Effector memory CD4-positive, alpha-beta T cell (primary cell): Measurements from ENCODE around the gene PAM.

Experiments
- DNase-seq, 3 donors: peaks; one replicate each; pipeline ENCODE4 v3.0.0-alpha.2; 2020
- H3K27ac ChIP-seq: 2 replicates; pipeline ENCODE4 v1.7.0; 2013; ENCODE audit warnings: mild to moderate bottlenecking, low read length, moderate library complexity; ENCODE audit not compliant: insufficient read depth, poor library complexity, severe bottlenecking
- H3K27me3 ChIP-seq: replicated peaks from 2 replicates; pipeline ENCODE4 v1.7.0; 2013; ENCODE audit warnings: mild to moderate bottlenecking, low read length; ENCODE audit not compliant: insufficient read depth, control insufficient read depth, poor library complexity, severe bottlenecking
- H3K36me3 ChIP-seq: 2 replicates; pipeline ENCODE4 v1.7.0; 2013; ENCODE audit warnings: mild to moderate bottlenecking, low read length, moderate library complexity; ENCODE audit not compliant: control insufficient read depth, insufficient read depth
- H3K4me1 ChIP-seq: 2 replicates; pipeline ENCODE4 v1.7.0; 2013; ENCODE audit warnings: low read length, mild to moderate bottlenecking; ENCODE audit not compliant: control insufficient read depth, insufficient read depth, poor library complexity, severe bottlenecking
- H3K4me3 ChIP-seq: 2 replicates; pipeline ENCODE4 v1.7.0; 2013; ENCODE audit warnings: low read length, low read depth, mild to moderate bottlenecking; ENCODE audit not compliant: insufficient read depth, poor library complexity, severe bottlenecking
- H3K9me3 ChIP-seq: 2 replicates; pipeline ENCODE4 v1.7.0; 2013; ENCODE audit warnings: mild to moderate bottlenecking, low read length, moderate library complexity; ENCODE audit not compliant: control insufficient read depth

Gene PAM

DNA sequence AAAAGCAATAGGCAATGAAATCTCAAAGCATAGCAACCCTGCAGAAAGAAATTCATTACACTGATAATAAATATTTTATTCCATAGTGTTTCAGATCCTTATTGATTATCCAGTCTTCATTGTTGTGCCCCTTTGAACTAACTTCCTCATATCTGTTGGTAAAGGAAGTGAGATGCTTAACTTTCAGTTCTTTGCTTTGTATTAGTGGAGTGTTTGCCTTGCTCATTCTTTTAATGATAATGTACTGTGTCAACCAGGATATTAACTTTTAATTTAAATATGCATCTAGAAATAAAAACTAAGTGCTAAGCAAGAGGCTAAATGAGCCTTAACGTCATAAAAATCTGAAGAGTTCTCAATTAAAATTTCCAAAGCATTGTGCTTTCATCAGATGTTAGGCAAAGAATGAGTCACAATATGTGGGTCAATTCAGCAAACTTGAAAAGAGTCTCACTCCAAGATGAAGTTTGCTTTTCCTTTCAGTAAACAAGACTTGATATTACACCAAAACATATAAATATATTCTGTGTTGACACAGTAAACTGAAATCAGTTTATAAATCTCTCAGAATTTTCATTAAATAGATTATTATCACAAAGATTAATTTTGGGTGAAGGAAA is 258.9 kb downstream of the PAM start:
- DNase-seq = no peak
- no peak overlapping the region for H3K27ac ChIP-seq
- no peak overlapping the region for H3K4me3 ChIP-seq
- no peaks in the 10 kb centered on the region for H3K27me3 ChIP-seq
- no peaks in the 10 kb centered on the region for H3K9me3 ChIP-seq
- no peaks in the 10 kb centered on the region for H3K4me1 ChIP-seq
- H3K36me3 ChIP-seq = no peaks in the 10 kb centered on the region

DNA sequence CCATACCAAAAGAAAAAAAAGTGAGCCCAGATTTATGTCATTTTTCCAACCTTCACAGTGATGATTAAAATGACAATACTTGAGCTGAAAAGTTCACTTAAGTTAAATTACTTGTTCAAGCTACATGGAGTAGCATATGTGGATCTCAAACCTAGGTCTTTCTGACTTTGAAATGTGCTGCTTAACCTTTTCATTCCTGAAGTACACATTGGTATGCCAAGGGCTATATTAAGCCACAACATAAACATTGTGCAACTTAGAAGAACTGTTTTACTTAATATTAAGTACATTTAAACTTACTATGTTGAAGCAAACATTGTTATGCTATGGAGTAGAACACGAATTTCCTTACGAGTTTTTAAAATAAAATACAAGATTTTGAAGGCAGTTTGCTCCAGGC is 259.9 kb downstream of the PAM start:
- no peaks in the 10 kb centered on the region for H3K9me3 ChIP-seq
- H3K4me1 ChIP-seq = no peaks in the 10 kb centered on the region
- no peak for DNase-seq
- H3K27me3 ChIP-seq = no peaks in the 10 kb centered on the region
- H3K4me3 ChIP-seq = no peak overlapping the region
- H3K27ac ChIP-seq = no peak overlapping the region
- no peaks in the 10 kb centered on the region for H3K36me3 ChIP-seq

DNA sequence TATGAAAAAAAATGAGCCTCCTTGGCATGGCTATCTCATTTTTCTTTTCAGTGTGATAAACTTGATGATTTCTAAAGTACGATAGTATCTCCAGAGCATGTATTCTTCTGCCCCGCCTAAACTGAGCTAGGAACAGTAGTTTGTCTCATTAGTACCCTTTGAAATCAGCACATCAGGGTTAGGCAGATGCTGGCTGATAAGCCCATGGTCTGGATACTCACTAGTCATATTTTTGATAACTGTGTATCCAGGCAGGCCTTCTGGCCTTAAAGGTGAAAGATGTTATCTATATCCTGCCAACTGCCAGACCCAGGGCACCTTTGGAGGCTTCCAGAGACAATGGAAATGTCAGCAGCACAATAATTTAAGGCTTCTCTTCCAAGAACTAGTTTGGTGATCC is 261.1 kb downstream of the PAM start:
- no peaks in the 10 kb centered on the region for H3K36me3 ChIP-seq

DNA sequence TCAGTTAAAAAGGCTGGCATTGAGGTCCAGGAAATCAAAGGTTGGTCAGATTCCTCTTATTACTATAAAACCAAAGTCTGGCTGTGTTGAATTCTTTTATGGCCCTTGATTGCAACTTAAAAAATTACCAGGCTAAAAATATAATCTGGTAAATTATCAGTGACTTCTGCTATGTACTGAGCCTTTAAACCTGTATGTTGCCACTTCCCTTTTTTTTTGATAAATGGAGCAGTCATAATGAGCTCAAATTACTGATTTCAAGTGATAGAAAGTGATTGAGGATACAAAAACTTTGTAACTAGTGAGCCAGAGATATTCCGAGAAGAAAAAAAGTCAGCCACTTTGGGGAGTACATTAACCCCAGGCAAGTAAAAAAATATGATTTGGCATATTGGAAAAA is 264.7 kb downstream of the PAM start:
- H3K4me1 ChIP-seq = no peaks in the 10 kb centered on the region
- DNase-seq = no peak
- H3K36me3 ChIP-seq = no peaks in the 10 kb centered on the region
- no peaks in the 10 kb centered on the region for H3K9me3 ChIP-seq
- H3K27ac ChIP-seq = no peak overlapping the region
- no peaks in the 10 kb centered on the region for H3K27me3 ChIP-seq
- no peak overlapping the region for H3K4me3 ChIP-seq

More for the DNA sequence above, 261.1 kb downstream of the PAM start:
- H3K4me3 ChIP-seq = no peak overlapping the region
- no peaks in the 10 kb centered on the region for H3K4me1 ChIP-seq
- H3K27ac ChIP-seq = no peak overlapping the region
- DNase-seq = no peak
- H3K27me3 ChIP-seq = no peaks in the 10 kb centered on the region
- no peaks in the 10 kb centered on the region for H3K9me3 ChIP-seq

DNA sequence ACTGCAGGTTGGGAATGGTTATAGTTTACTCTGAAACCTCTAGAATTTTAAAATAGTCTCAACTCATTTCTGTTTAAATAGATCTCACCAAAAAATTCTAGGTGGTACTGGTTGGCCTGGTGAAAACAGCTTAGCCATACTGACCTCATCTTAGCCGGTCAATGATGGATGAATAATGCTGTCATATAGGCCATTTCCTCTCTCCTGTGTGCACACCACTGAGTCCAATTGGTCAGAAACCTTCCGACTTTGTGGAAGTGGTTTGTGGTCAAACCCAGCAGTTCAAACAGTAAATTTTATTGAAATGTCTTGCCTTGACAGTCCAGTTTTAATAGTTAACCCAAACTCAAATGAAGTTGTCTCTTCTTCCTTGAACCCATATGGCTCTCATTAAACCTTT is 266.2 kb downstream of the PAM start:
- DNase-seq = no peak
- Histone ChIP-seq H3K36me3 (no peaks in the 10 kb centered on the region), H3K9me3 (no peaks in the 10 kb centered on the region), H3K4me1 (no peaks in the 10 kb centered on the region), H3K27me3 (no peaks in the 10 kb centered on the region), H3K27ac (no peak overlapping the region), H3K4me3 (no peak overlapping the region)

- Histone ChIP-seq H3K27ac (no peak overlapping the region), H3K4me3 (no peak overlapping the region), H3K27me3 (no peaks in the 10 kb centered on the region), H3K9me3 (no peaks in the 10 kb centered on the region), H3K36me3 (no peaks in the 10 kb centered on the region), H3K4me1 (no peaks in the 10 kb centered on the region)
- DNase-seq = no peak
Observed at GRCh38 chr5:103027267-103027666, 272.2 kb downstream of the PAM start.

DNA sequence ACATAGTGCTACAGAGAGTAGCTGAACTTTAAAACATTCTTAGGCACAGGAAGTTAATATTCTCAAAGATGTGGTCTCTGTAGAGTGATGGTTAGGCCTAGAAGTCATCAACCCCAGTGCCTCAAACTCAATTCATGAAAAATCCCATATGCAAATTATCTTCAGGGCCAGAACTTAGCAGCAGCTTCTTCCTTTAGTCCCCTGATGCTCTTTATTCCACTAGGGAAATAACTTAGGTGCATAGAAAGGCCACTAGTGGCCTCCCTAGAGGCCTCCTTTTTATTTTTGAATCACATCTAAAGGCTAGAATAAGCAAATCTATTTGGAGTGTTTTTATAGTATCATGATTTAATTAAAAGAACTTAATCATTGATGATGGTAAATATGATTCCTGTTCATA is 276.5 kb downstream of the PAM start:
- no peaks in the 10 kb centered on the region for H3K27me3 ChIP-seq
- H3K27ac ChIP-seq = no peak overlapping the region
- H3K36me3 ChIP-seq = no peaks in the 10 kb centered on the region
- no peaks in the 10 kb centered on the region for H3K9me3 ChIP-seq
- H3K4me3 ChIP-seq = no peak overlapping the region
- no peak for DNase-seq
- no peaks in the 10 kb centered on the region for H3K4me1 ChIP-seq

DNA sequence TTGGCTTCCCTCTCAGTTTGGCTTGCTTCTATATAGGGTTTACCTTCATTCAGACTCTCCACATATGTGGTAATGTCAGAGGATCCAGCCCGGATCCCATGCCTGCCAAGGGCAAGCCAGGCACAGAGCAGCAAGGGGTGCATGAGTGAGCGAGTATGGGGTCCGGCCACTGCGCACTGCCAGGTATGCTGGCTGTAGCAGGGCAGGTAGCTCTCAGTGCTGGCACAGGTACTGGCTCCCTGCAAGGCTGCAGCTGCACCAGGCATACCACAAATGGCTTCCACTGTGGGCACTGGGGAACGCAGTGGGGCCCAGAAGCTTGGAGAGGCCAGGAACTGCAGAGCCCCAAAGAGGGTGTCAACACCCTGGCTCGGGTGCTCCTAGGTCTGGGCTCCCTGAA is 278.6 kb downstream of the PAM start:
- Histone ChIP-seq H3K27ac (no peak overlapping the region), H3K9me3 (no peaks in the 10 kb centered on the region), H3K4me3 (no peak overlapping the region), H3K27me3 (no peaks in the 10 kb centered on the region), H3K4me1 (no peaks in the 10 kb centered on the region), H3K36me3 (no peaks in the 10 kb centered on the region)
- no peak for DNase-seq

DNA sequence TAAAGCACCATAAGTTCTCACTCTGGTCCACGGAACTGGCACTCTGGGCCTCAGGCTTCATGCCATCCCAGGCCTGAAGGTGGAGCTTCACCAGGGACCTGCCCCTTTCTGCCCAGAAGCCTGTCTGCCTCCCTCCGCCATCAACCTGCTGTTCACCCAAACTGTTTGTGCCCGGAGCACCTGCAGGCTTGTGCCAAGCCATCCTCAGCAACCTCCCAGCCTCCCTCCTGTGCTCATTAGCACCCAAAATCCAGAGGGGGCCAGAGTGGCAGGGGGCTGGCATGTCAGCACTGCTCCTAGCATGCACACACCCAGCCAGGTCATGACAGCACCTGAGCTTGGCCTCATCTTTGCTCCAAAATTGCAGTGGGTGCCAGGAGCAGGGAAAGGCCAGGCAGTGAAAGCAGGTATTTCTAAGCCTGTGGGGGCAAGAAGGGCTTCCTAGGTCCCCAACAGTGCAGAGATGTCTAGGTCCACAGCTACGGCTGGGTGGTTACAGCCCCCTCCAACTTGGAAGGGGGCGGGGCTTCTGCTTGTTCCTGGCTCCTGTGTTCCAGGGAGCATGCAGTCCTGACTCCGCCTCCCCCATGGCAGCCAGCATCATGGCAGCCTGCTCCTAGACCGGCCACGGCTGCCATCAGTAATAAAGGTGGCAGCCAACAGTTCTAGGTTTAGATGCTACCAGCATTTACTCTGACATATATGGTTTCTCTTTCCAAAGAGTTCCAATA is 279.7 kb downstream of the PAM start:
- H3K27me3 ChIP-seq = no peaks in the 10 kb centered on the region
- H3K9me3 ChIP-seq = no peaks in the 10 kb centered on the region
- no peak overlapping the region for H3K4me3 ChIP-seq
- no peak overlapping the region for H3K27ac ChIP-seq
- no peaks in the 10 kb centered on the region for H3K36me3 ChIP-seq
- no peak for DNase-seq
- H3K4me1 ChIP-seq = no peaks in the 10 kb centered on the region

GRCh38 chr5:103035701-103036100 is 280.6 kb downstream of the PAM start:
- Histone ChIP-seq H3K4me3 (no peak overlapping the region), H3K4me1 (no peaks in the 10 kb centered on the region), H3K27ac (no peak overlapping the region), H3K36me3 (no peaks in the 10 kb centered on the region), H3K27me3 (no peaks in the 10 kb centered on the region), H3K9me3 (no peaks in the 10 kb centered on the region)
- no peak for DNase-seq
